Body of pancreas (tissue), 4 donors: Measurements from ENCODE around the gene MOGAT3.

ENCODE experiments used
- POLR2A ChIP-seq, 3 donors: fragments of 450-650 bp; IDR thresholded peaks; one replicate each; pipeline ENCODE4 v1.6.1; 2016; ENCODE audit warnings: antibody characterized with exemption in 3 of 3, mild to moderate bottlenecking in 2 of 3
- TF ChIP-seq, protein P1 (sequence below), 7 experiments: fragments of 450-650 bp in 4 of 7; fragments of 200-600 bp in 3 of 7; sonication (generic) in 3 of 7; IDR thresholded peaks; one replicate each; pipeline ENCODE4 v1.5.1; 2016 to 2019; ENCODE audit warnings: antibody characterized with exemption in 7 of 7

DNA sequence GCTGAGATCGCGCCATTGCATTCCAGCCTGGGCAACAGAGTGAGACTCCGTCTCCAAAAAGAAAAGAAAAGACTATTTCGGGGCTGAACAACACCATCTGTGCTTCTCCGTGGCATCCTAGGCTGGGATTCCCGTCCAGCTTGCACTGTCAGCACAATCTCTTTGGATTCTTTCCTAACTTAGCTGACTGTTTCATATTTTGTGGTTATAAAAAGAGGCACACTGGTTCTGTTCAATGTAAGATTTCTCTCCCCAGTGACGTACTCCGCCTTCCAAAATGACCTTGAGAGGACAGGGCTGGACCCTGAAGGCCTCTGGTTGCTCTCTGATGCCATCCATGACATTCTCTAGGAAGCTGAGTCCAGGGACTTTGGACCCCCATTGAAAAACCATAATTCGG, 25.9 kb upstream of the MOGAT3 start:
- TF ChIP-seq, protein P1, sequence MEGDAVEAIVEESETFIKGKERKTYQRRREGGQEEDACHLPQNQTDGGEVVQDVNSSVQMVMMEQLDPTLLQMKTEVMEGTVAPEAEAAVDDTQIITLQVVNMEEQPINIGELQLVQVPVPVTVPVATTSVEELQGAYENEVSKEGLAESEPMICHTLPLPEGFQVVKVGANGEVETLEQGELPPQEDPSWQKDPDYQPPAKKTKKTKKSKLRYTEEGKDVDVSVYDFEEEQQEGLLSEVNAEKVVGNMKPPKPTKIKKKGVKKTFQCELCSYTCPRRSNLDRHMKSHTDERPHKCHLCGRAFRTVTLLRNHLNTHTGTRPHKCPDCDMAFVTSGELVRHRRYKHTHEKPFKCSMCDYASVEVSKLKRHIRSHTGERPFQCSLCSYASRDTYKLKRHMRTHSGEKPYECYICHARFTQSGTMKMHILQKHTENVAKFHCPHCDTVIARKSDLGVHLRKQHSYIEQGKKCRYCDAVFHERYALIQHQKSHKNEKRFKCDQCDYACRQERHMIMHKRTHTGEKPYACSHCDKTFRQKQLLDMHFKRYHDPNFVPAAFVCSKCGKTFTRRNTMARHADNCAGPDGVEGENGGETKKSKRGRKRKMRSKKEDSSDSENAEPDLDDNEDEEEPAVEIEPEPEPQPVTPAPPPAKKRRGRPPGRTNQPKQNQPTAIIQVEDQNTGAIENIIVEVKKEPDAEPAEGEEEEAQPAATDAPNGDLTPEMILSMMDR (IDR thresholded peaks at IDR 0.05), result no peak
- TF ChIP-seq POLR2A (IDR thresholded peaks at IDR 0.05), result no peak
